Heart right ventricle (tissue), 16 donors: Measurements from ENCODE around the gene ZFYVE28. TPM values are rescaled to one million over a fixed set of nuclear protein-coding genes. Genes with fewer than 3 reads are reported as not detected.

Experiments used
- ATAC-seq, 8 donors: fragments of 200-7000 bp; cut with Tn5 transposase; one replicate each; pipeline ENCODE4 v1.9.1; 2020; ENCODE audit warnings: mild to moderate bottlenecking in 8 of 8, moderate library complexity in 8 of 8, moderate number of reproducible peaks in 1 of 8
- DNase-seq, 2 donors: peaks; one replicate each; pipeline ENCODE4 v3.0.0-alpha.2; 2020
- H3K27ac ChIP-seq, 10 donors: fragments of 200-600 bp; sonication (generic) in 2 of 10; one replicate each; pipeline versions ENCODE4 v1.5.0 to v1.8.0; 2020 to 2022; ENCODE audit warnings: mild to moderate bottlenecking in 3 of 10
- H3K27me3 ChIP-seq, 7 donors: fragments of 200-600 bp; one replicate each; pipeline ENCODE4 v1.8.0; 2021 to 2022; ENCODE audit warnings: mild to moderate bottlenecking in 2 of 7
- H3K36me3 ChIP-seq, 9 donors: fragments of 200-600 bp; sonication (generic) in 1 of 9; one replicate each; pipeline versions ENCODE4 v1.5.0 to v1.8.0; 2020 to 2022; ENCODE audit warnings: mild to moderate bottlenecking in 2 of 9
- H3K4me1 ChIP-seq, 9 donors: fragments of 200-600 bp; sonication (generic) in 1 of 9; one replicate each; pipeline versions ENCODE4 v1.5.0 to v1.8.0; 2020 to 2022; ENCODE audit warnings: mild to moderate bottlenecking in 4 of 9
- H3K4me3 ChIP-seq, 10 donors: fragments of 200-600 bp; sonication (generic) in 2 of 10; one replicate each; pipeline versions ENCODE4 v1.5.0 to v1.8.0; 2020 to 2022; ENCODE audit warnings: mild to moderate bottlenecking in 7 of 10, moderate library complexity in 2 of 10
- H3K9me3 ChIP-seq, 11 donors: fragments of 200-600 bp in 10 of 11; sonication (generic) in 2 of 11; one replicate each; pipeline versions ENCODE4 v1.5.0 to v1.8.0; 2013 to 2022; ENCODE audit warnings: mild to moderate bottlenecking in 2 of 11, control low read depth in 1 of 11, moderate library complexity in 1 of 11
- CTCF ChIP-seq, 9 donors: fragments of 200-600 bp; sonication (generic) in 2 of 9; IDR thresholded peaks; one replicate each; pipeline versions ENCODE4 v1.5.0 to v1.8.0; 2021 to 2022; ENCODE audit warnings: antibody characterized with exemption in 9 of 9, mild to moderate bottlenecking in 5 of 9, moderate library complexity in 1 of 9
- WGBS, 2 donors: extraction: QIAGEN DNeasy Blood & Tissue Kit; methylation state at CpG; one replicate each; pipeline ENCODE4 v1.1.7; 2013; ENCODE audit warnings: inconsistent platforms in 1 of 2; 5-methylcytosine and 5-hydroxymethylcytosine counted together
- intact Hi-C, 10 donors: fragments of 100-400 bp; cut with DNase I; formaldehyde crosslinking; loops; one replicate each; pipeline versions ENCODE4 v1.11.1 to v1.14.2; 2022
- polyA plus RNA-seq, 2 donors: library from polyadenylated mRNA; stranded (reverse); fragments of 200-250 nt; gene quantifications; one replicate each; pipeline ENCODE4 v1.2.3, GENCODE V29; 2013
- total RNA-seq, 10 donors: library from RNA; stranded (reverse); fragmentation: NEBNext Ultra II Directional in 3 of 10; extraction: Animal tissue kit (Norgen Biotek cat#: 25700) in 3 of 10; gene quantifications; one replicate each; pipeline versions ENCODE4 v1.2.1 to v1.2.4, GENCODE V29; 2021 to 2023
- donor health status: Arrhythmogenic right ventricular cardiomyopathy.
- donor health status: ischemic (EF 13 %, LVEDD 7.1; RV severe dilation, severe dysfunction).
- donor health status: healthy with polysubstance abuse.
- donor health status: DM: no; HTN: yes; CAD: no.
- donor health status: DM: no; HTN: no; CAD: no.
- donor health status: ischemic (EF 25% LVEDD 6.9; RV normal size, moderate dysfunction).
- donor health status: ischemic (EF 25% LVEDD 5.7; RV mildly dilated, moderate dysfunction).
- donor health status: healthy.
- donor health status: DM: yes; HTN: yes; CAD: no.
- donor health status: Ischemic cardiomyopathy.
- donor health status: ischemic (EF 35%, LVEDD 5.7; RV mildly dilated, moderate dysfunction).
- donor health status: nonischemic (EF 11% LVEDD 7.7; RV severe dilation, severe dysfunction).
- donor health status: DM: yes; HTN: yes; CAD: no.
- donor health status: PGD.
- donor health status: ischemic (EF 29% LVEDD 5.4; RV normal size, mild dysfunction).
- donor health status: nonischemic (EF 23%, LVEDD 6.1; RV moderate dilation, normal function).

ZFYVE28 gene
- total and polyA plus RNA-seq, 12 donors: 2.3 to 9.9 (median 3.5) TPM

- H3K9me3 ChIP-seq: no peaks in the 10 kb centered on the region
- H3K27me3 ChIP-seq: peaks cover 0 to 16% (median 0%) of the 10 kb centered on the region in 7 donors
- TF ChIP-seq CTCF (IDR thresholded peaks at IDR 0.05): no peak
- H3K4me3 ChIP-seq: peak overlapping the region in 1 of 10 donors; percentile 38
- no peak for ATAC-seq
- peaks cover 11 to 56% (median 29%) of the 10 kb centered on the region in 9 donors for H3K4me1 ChIP-seq
- no peak for DNase-seq
- peak overlapping the region in 5 of 10 donors; percentile 50 to 84 (median 76) for H3K27ac ChIP-seq
- intact Hi-C loops: loop anchor here in 5 of 10 donors (10.0 kb wide), 2 partner anchors 147 to 553 kb away; partner anchors contain the start of genes MXD4 (in 4 of the 5), GRK4 (in 1 of the 5) and NOP14 (in 1 of the 5)
- 85 to 89% methylated on average over 14 of the region's 14 CpGs for WGBS, 2 donors
- H3K36me3 ChIP-seq: no peaks in the 10 kb centered on the region
Observed at GRCh38 chr4:2411786-2412510, 6.5 kb downstream of the ZFYVE28 start.

- ATAC-seq: no peak
- intact Hi-C loops: loop anchor here in 1 of 10 donors (10.0 kb wide), 1 partner anchor 135 kb away; no protein-coding TSS in a partner anchor
- no peaks in the 10 kb centered on the region for H3K27me3 ChIP-seq
- H3K4me1 ChIP-seq: peaks cover 11 to 35% (median 23%) of the 10 kb centered on the region in 9 donors
- WGBS, 2 donors: 88 to 91% methylated on average over 14 of the region's 14 CpGs
- TF ChIP-seq CTCF (IDR thresholded peaks at IDR 0.05): no peak
- no peaks in the 10 kb centered on the region for H3K9me3 ChIP-seq
- H3K27ac ChIP-seq: no peak overlapping the region
- H3K36me3 ChIP-seq: no peaks in the 10 kb centered on the region
- DNase-seq: no peak
- H3K4me3 ChIP-seq: no peak overlapping the region
Observed at GRCh38 chr4:2409381-2409783, 9.1 kb downstream of the ZFYVE28 start.

DNA sequence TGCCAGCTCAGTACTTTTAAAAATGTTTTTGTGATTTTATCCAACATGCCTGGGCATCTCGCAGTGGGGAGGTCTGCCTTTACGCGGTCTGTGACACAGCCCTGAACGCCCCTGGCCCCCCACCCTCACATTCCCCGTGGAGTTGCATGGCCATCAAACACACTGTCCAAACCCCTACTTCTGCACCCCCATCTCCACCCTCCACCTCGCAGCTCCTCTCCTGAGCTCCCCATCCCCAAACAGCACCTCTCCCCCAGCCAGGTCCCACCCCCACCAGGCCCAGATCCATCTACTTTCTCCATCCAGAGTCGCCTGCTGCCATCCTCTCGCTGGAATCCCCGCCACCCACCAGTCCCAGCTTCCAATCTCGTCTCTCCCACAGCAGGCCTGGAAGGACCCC lies 9.5 kb downstream of the ZFYVE28 start:
- no peak for DNase-seq
- 87 to 90% methylated on average over 10 of the region's 10 CpGs for WGBS, 2 donors

More for the DNA sequence above, 9.5 kb downstream of the ZFYVE28 start:
- no peak overlapping the region for H3K4me3 ChIP-seq
- peaks cover 11 to 31% (median 19%) of the 10 kb centered on the region in 9 donors for H3K4me1 ChIP-seq
- no peak for ATAC-seq
- H3K27ac ChIP-seq: no peak overlapping the region
- intact Hi-C loops: loop anchor here in 1 of 10 donors (10.0 kb wide), 1 partner anchor 134 kb away; no protein-coding TSS in a partner anchor
- no peaks in the 10 kb centered on the region for H3K36me3 ChIP-seq
- H3K9me3 ChIP-seq: no peaks in the 10 kb centered on the region
- no peaks in the 10 kb centered on the region for H3K27me3 ChIP-seq
- no peak for TF ChIP-seq CTCF (IDR thresholded peaks at IDR 0.05)
